HEK293 (cell line): ENCODE results near the gene LRRN1.
"Not testable (repeated sequence)": the region's sequence is repeated elsewhere in the genome, so short reads cannot be mapped to it uniquely, and the experiment has no call there.

Experiments used
- CTCF ChIA-PET: fragments of 350-600 bp; formaldehyde crosslinking; extraction: SDS; loops from one replicate; lab custom pipeline; 2021; ENCODE audit warnings: antibody characterized with exemption; lab: Yijun Ruan, JAX
- POLR2A ChIA-PET: fragments of 300-600 bp; formaldehyde crosslinking; extraction: SDS; loops from one replicate; lab custom pipeline; 2020; ENCODE audit warnings: antibody characterized with exemption, inconsistent platforms; lab: Yijun Ruan, JAX
- H3K27ac ChIP-seq: fragments of 200-500 bp; sonication (Bioruptor generic); 2 replicates; pipeline ENCODE4 v1.5.1; 2014; ENCODE audit warnings: low read depth, low read length, control low read depth, inconsistent platforms; ENCODE audit errors: extremely low read depth
- H3K36me3 ChIP-seq, 2 experiments: fragments of 200-500 bp in 1 of 2; sonication (Bioruptor generic) in 1 of 2; 1 replicate in 1 of 2; 2 replicates in 1 of 2; pipeline ENCODE4 v1.5.1; 2014 to 2017; ENCODE audit warnings: inconsistent platforms in 2 of 2, low read length in 2 of 2; ENCODE audit not compliant: control insufficient read depth in 2 of 2, insufficient read depth in 1 of 2
- H3K4me1 ChIP-seq: fragments of 200-500 bp; sonication (Bioruptor generic); 2 replicates; pipeline ENCODE4 v1.5.1; 2014; ENCODE audit warnings: mild to moderate bottlenecking, low read length, inconsistent platforms; ENCODE audit not compliant: control insufficient read depth, insufficient read depth
- H3K4me3 ChIP-seq: 2 replicates; pipeline ENCODE4 v1.5.1; 2011; ENCODE audit warnings: low read depth, mild to moderate bottlenecking, control low read depth, low read length, moderate library complexity
- H3K9me3 ChIP-seq: fragments of 200-500 bp; sonication (Bioruptor generic); 2 replicates; pipeline ENCODE4 v1.5.1; 2014; ENCODE audit warnings: low read depth, low read length, inconsistent platforms; ENCODE audit not compliant: control insufficient read depth, insufficient read depth
- ELK4 ChIP-seq: IDR thresholded peaks from 2 replicates; pipeline ENCODE4 v1.6.1; 2011; ENCODE audit warnings: mild to moderate bottlenecking, low read depth, low read length, borderline replicate concordance
- GLI2 ChIP-seq: fragments of 450-650 bp; formaldehyde crosslinking; IDR thresholded peaks from 2 replicates; pipeline ENCODE4; 2017; ENCODE audit warnings: missing biosample characterization, missing genetic modification characterization, low read depth, borderline replicate concordance
- HOXD13 ChIP-seq: sonication (generic); formaldehyde crosslinking; IDR thresholded peaks from 2 replicates; pipeline ENCODE4 v1.8.0; 2022; ENCODE audit warnings: missing genetic modification reagents, borderline replicate concordance
- KLF1 ChIP-seq: fragments of 450-650 bp; formaldehyde crosslinking; IDR thresholded peaks from 2 replicates; pipeline ENCODE4 v1.5.1; 2016; ENCODE audit warnings: missing biosample characterization, missing genetic modification characterization
- KLF9 ChIP-seq: fragments of 450-650 bp; formaldehyde crosslinking; IDR thresholded peaks from 2 replicates; pipeline ENCODE4 v1.5.1; 2016; ENCODE audit warnings: missing biosample characterization, missing genetic modification characterization, low read depth
- PRDM4 ChIP-seq: fragments of 450-650 bp; formaldehyde crosslinking; IDR thresholded peaks from 2 replicates; pipeline ENCODE4 v1.5.1; 2017; ENCODE audit warnings: missing biosample characterization, missing genetic modification characterization
- REST ChIP-seq: fragments of 450-650 bp; formaldehyde crosslinking; IDR thresholded peaks from 2 replicates; pipeline ENCODE4 v1.5.1; 2016; ENCODE audit warnings: missing biosample characterization, missing genetic modification characterization
- SP3 ChIP-seq: fragments of 450-650 bp; formaldehyde crosslinking; IDR thresholded peaks from 2 replicates; pipeline ENCODE4 v1.5.1; 2016; ENCODE audit warnings: missing biosample characterization, missing genetic modification characterization
- TSHZ1 ChIP-seq: fragments of 450-650 bp; formaldehyde crosslinking; IDR thresholded peaks from 2 replicates; pipeline ENCODE4 v1.5.1; 2016; ENCODE audit warnings: missing biosample characterization, missing genetic modification characterization, borderline replicate concordance
- ZBTB7A ChIP-seq: fragments of 450-650 bp; formaldehyde crosslinking; IDR thresholded peaks from 2 replicates; pipeline ENCODE4 v1.5.1; 2016; ENCODE audit warnings: low read depth, missing biosample characterization, missing genetic modification characterization
- ZNF132 ChIP-seq: fragments of 450-650 bp; formaldehyde crosslinking; IDR thresholded peaks from 2 replicates; pipeline ENCODE4 v1.5.1; 2017; ENCODE audit warnings: missing biosample characterization, missing genetic modification characterization, borderline replicate concordance
- ZNF138 ChIP-seq: fragments of 450-650 bp; formaldehyde crosslinking; IDR thresholded peaks from 2 replicates; pipeline ENCODE4 v1.5.1; 2016; ENCODE audit warnings: missing biosample characterization, missing genetic modification characterization, borderline replicate concordance
- ZNF16 ChIP-seq: fragments of 450-650 bp; formaldehyde crosslinking; IDR thresholded peaks from 2 replicates; pipeline ENCODE4 v1.5.1; 2016; ENCODE audit warnings: low read depth, missing biosample characterization, missing genetic modification characterization
- ZNF274 ChIP-seq, 2 experiments: fragments of 200-500 bp in 1 of 2; fragments of 450-650 bp in 1 of 2; sonication (Bioruptor generic) in 1 of 2; formaldehyde crosslinking in 1 of 2; IDR thresholded peaks; 2 replicates each; pipeline versions ENCODE4 v1.5.1 to v1.6.1; 2014 to 2016; ENCODE audit warnings: borderline replicate concordance in 1 of 2, inconsistent platforms in 1 of 2, low read length in 1 of 2, missing biosample characterization in 1 of 2, missing genetic modification characterization in 1 of 2
- ZNF449 ChIP-seq: fragments of 450-650 bp; formaldehyde crosslinking; IDR thresholded peaks from 2 replicates; pipeline ENCODE4 v1.5.1; 2017; ENCODE audit warnings: missing biosample characterization, mild to moderate bottlenecking, missing genetic modification characterization, moderate library complexity
- ZNF585B ChIP-seq: fragments of 450-650 bp; formaldehyde crosslinking; IDR thresholded peaks from 2 replicates; pipeline ENCODE4 v1.5.1; 2016; ENCODE audit warnings: missing biosample characterization, missing genetic modification characterization
- ZNF701 ChIP-seq: fragments of 450-650 bp; formaldehyde crosslinking; IDR thresholded peaks from 2 replicates; pipeline ENCODE4 v1.5.1; 2016; ENCODE audit warnings: missing biosample characterization, missing genetic modification characterization
- ZNF776 ChIP-seq: fragments of 450-650 bp; formaldehyde crosslinking; IDR thresholded peaks from 2 replicates; pipeline ENCODE4 v1.5.0; 2017; ENCODE audit warnings: missing biosample characterization, missing genetic modification characterization, borderline replicate concordance
- ZSCAN16 ChIP-seq: fragments of 450-650 bp; formaldehyde crosslinking; IDR thresholded peaks from 2 replicates; pipeline ENCODE4 v1.5.1; 2016; ENCODE audit warnings: missing biosample characterization, missing genetic modification characterization

Gene LRRN1

GRCh38 chr3:3881050-3881449, 81.8 kb downstream of the LRRN1 start (continued):
- no peak for TF ChIP-seq ZNF776
- no peak for TF ChIP-seq ZNF132 (tag by site-specific recombination)
- no peak for TF ChIP-seq GLI2
- no peak for TF ChIP-seq ZNF585B
- TF ChIP-seq REST (tag by site-specific recombination): no peak
- no peak for TF ChIP-seq KLF1 (tag by site-specific recombination)
- TF ChIP-seq PRDM4: no peak
- no peak for TF ChIP-seq ZNF449 (tag by site-specific recombination)

- POLR2A ChIA-PET: not testable (repeated sequence)
Measured at GRCh38 chr3:3887311-3887710, 88.1 kb downstream of the LRRN1 start.

GRCh38 chr3:3893590-3893989, 94.4 kb downstream of the LRRN1 start:
- Histone ChIP-seq H3K36me3 (no peaks in the 10 kb centered on the region), H3K4me1 (no peaks in the 10 kb centered on the region), H3K9me3 (no peaks in the 10 kb centered on the region), H3K4me3 (no peak overlapping the region), H3K27ac (no peak overlapping the region)
- CTCF ChIA-PET: no interaction called here
- POLR2A ChIA-PET: no interaction called here
- TF ChIP-seq TSHZ1 (tag by site-specific recombination) (no peak), ZNF274 (IDR thresholded peaks at IDR 0.05; ENCODE audit: low read length) (no peak), ZNF274 (tag by site-specific recombination; IDR thresholded peaks at IDR 0.05; ENCODE audit: borderline replicate concordance) (no peak), SP3 (tag by site-specific recombination) (no peak), ZNF16 (no peak), ZBTB7A (tag by site-specific recombination) (no peak), ELK4 (no peak), HOXD13 (no peak), KLF9 (tag by site-specific recombination) (no peak), ZNF138 (tag by site-specific recombination) (no peak), ZSCAN16 (tag by site-specific recombination) (no peak), ZNF701 (tag by site-specific recombination) (no peak)

More at GRCh38 chr3:3887311-3887710, 88.1 kb downstream of the LRRN1 start:
- H3K4me3 ChIP-seq, H3K4me1 ChIP-seq, H3K36me3 ChIP-seq, H3K27ac ChIP-seq, CTCF ChIA-PET, H3K9me3 ChIP-seq: not testable (repeated sequence)
